Measurements from ENCODE around the gene CENPX.

CENPX gene

DNA sequence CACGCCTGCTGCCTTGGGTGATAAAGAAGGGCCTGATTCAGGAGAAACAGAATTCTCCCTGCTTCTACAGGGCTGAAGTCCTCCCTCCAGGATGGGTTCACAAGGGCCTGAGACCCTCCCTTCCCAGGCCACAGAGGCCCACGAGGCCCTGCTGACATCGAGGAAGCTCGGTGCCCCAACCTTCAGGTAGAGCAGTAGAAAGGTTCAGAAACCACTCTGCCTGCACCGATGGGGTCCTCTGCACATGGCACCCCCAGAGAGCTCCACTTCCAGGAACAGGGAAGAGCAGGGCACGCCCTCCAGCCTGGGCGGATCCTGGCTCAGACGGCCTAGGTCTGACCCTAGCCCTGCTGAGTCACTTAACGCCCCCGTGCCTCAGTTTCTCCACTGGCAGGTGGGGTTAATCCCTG is 773 bp downstream of the CENPX start:
- no peak for FAIRE-seq

DNA sequence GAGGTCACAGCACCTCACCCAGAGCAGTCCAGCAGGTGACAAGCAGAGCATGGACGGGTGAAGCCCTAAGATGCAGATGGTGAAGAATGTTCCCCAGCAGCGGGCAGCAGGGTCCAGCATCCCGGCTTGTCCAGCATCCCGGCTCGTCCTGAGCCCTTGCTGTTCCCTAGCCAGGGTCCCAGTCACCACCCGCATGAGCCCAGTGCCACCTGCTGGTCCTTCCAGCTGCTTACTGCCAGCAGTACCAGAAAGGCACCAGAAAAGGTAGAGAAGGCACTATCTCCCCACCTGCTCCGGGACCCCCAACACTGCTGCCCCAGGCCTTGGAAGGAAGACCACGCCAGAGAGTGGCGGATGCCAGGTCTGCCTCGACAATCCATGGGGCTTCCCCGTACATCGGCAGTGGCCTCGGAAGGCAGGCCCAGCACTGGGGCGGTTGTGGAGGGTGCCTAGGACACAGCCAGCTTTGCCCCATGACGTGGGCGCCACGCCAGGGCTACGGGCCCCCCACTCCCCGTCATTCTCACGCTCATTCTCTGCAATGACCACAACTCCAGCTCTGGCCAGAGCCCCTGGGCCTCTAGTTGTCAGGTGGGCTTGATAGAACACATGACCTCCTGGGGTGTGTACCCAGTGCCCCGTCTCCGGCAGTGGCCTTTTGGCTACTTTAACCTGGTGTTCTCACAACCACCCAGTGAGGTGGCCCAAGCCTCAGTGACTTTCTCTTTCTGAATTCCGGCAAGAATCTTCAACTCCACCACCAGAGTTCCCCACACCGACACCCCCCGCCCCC is 1.4 kb downstream of the CENPX start:
- FAIRE-seq, result no peak

DNA sequence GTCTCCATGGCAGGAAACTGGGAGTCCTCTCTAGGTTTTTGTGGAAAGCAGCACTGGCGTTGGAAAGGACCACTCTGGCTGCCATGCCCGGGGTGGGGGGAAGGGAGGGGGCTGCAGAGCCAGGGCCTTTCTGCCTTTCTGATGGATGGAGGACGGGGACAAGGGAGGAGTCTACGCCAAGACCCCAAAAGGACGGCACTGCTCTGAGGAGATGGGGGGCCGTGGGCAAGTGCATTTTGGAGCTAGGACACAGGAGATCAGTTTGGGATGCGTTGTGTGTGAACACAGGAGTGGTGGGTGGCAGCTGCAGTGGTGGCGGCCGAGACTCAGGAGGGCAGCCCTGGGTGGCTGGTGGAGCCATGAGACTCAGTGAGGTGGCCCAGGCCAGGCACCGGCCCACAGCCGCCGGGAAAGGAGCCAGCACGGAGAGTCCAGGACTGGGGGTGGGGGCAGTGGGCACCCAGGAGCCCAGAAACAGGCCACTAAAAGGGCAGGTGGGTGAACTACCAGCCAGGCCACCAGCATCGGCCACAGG is 2.0 kb downstream of the CENPX start:
- no peak for FAIRE-seq

DNA sequence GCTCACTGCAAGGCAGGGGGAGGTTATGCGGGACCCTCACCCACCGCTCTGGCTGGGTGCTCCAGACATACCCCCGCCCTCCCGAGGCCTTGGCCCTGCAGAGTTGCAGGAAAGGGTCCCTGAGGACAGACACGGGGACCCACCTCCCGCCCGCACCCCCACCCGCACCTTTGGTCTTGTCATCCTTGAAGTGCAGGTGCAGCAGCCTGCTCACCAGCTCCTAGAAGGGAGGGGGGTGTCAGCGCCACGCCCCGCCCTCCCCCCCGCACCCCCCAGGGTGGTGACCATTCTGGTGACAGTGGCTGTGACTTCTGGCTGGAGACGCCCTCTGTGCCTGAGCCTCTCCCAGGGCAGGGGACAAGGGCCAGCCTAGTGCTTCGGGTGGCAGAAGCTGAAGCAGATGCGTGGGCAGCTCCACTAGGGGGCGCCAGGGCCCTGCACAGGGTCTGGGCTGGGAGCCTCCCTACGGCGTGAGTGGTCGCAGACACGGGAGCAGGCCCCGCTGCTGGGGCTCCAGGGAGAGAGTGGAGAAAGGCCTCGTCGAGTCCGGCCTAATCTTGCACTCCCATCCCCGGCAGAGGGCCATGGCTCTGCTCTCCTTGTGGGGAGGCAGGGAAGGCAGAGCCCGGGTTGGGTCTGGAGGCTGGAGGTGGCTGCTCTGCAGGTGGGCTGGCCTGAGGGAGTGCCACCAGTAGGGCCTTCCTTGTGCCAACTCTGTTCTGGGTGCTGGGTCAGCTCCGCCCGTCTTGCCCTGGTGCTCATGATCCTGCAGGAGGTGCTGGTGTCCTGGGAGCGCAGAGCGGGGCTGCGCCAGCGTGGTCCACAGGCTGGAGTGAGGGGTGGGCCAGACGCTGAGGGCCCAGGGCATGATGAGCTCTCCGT is 2.7 kb downstream of the CENPX start:
- no peak for FAIRE-seq

DNA sequence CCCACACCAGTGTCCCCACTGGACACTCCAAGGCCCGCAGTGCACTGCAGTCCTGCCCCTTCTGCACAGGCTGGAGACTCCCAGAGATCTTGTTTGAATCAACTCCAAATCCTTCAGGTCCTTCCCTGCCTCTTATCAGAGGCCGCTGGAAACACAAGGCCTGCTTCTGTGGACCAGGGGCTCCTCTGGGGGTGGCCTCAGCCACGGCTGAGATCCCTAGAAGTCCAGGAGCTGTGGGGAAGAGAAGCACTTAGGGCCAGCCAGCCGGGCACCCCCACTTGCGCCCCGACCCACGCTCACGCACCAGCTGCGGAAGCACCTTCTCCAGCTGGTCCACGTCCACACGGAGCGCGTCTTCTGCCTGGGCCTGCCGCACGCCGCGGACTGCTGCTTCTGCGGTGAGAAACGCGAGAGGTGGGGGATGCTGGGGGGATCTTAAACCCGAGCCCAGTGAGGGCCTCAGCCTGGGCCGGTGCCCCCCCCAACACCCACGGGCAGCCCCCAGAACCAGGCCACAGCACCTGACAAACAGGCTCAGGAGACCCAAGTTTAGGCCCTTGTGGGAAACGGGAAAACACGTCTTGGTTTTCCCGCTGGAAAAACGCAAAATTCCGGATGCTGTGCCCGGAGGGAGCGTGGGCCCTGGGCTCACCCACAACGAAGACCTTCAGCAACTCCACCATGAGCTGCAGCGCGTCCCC is 3.5 kb downstream of the CENPX start:
- no peak for FAIRE-seq

DNA sequence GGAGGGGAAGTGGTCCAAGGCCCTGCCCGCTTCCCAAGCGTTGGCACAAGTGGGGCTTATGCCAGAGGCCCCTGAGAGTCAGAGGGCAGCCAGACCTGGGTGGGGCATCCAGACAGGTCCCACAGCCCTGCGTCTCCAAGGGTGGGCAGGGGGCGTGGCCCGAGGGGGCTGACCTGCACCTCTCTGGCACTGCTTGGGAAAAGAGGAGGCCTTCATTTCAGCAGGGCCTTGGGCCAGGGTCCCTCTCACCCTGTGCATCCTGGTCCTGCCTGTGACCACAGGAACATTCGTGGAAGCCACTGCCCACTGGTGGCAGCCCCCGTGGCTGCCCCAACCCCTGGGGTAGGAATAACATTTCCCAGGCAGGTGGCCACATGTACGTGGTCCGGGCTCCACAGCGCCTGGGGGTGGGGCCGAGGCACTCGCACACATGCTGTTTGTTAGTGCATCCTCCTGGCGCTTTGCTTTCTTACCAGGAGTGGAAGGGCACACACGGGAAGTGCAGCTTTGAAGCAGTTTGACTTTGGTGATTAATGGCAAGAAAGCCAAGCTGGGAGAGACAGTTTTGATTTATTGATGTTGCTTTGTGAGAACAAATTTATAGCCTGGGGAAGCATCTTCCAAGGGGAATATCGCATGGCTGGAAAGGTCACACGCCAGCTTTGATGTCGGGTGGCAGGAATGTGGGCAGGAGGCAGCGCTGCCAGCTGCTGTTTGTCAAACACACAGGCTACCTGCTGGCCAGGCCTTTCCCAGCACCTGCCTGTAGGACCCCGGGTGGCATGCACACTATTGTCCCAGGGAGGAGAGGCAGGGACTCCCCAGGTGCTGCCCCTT is 4.3 kb downstream of the CENPX start:
- no peak for FAIRE-seq

DNA sequence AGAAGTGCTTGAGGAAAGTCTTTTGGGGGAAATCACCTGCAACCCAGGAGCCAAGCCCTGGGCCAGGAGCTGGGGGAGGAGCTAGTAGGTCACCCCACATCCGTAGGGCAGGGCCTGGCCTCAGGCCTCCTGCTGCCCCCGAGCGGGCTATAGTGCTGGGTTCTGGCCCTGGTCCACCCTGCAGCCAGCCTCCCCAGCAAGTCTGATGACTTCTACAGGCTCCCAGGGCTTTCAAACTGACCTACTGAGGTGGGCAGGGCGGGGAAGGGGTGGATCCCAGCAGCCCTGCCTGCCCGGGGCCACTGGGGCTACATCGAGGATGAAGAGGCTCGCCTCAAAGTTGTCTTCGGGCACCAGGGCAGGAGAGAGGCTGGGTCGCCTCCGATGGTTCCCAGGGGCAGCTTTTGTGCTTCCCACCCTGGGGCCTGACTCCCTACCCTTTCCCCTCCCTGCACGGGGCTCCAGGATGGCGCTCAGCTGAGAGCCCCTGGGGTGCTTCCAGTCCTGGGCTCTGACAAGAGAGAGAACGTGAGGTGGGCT is 5.0 kb downstream of the CENPX start:
- no peak for FAIRE-seq

DNA sequence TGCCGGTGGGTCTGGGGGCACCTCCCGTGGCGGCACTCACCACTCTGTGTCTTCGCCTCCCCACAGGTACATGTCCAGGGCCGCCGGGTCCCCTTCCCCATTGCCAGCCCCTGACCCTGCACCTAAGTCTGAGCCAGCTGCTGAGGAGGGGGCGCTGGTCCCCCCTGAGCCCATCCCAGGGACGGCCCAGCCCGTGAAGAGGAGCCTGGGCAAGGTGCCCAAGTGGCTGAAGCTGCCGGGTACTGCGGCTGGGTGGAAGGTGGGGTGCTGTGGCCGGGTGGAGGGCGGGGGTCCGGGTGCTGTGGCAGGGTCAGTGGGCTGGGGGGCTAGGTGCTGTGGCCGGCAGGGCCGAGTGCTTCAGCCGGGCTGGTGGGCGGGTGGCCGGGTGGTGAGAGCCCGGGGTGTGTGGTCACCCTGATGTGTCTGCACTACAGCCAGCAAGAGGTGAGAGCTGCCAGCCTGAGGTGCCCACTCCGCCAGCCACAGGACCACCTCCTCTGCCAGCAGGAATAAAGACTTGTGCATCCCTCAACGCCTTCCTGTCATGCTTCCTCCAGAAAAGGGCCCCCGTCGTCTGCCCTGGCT is 5.7 kb downstream of the CENPX start:
- no peak for FAIRE-seq

DNA sequence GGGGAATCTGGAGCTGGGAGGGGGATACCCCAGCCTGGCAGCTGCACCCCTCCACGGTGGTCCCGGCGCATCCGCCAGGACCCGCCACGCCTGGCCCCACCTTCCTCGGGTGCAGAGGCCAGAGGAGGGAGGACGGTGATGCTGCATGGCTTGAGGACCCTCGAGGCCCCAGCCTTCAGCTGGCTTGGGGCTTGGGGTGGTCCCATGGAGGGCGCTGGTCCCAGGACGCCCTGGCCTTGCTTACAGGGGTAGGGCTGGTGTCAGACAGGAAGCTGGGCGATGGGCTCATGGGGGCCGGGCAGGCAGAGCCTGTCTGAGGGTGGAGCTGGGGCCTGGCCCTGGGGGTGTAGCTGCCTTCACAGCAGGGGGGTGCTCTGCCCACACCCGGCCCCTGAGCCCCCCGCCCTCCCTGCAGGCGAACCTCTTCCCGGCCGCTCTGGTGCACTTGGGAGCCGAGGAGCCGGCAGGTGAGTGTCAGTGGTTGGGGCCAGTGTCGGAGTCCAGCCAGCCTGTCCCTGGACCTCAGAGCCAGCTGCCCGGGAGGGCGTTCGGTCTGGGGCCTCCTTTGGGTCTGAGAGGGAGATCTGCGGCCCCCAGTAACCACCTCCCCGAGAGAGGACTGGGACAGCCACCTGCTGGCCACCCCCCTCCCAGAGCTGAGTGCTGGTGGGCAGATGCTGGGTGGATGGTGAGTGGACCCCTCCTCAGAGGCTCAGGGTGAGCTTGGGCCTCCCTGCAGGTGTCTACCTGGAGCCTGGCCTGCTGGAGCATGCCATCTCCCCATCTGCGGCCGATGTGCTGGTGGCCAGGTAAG is 6.4 kb downstream of the CENPX start:
- FAIRE-seq, result no peak

DNA sequence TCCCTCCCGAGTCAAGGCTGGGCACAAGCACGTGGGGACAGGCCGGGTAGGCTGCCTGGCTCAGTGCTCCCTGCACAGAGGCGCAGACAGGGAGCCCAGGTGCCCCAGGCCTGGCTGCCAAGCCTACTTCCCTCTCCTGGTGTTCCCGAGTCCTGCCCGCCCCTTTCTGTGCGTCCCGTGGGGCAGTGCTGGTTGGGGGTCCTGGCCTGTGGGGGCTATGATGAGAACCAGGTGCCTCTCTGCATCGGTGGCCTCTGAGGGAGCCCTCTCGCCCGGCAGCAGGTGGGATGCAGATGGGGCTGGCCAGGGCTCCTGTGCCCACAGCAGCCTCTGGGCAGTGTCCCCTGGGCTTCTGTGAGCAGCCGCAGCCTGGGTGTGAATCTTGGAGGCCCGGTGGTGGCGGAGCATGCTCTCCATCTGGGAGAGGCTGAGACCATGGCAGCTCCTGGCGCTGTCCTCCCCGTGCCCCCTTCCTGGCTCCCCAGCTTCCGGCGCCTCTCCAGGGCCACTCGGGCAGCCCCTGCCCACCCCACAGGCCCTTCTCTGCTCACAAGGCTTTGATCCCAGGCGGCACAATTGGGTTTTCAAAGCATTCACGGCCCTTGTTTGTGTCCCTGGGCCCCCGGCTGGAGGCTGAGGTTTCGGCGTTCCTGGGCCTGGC is 7.2 kb downstream of the CENPX start:
- FAIRE-seq, result no peak

DNA sequence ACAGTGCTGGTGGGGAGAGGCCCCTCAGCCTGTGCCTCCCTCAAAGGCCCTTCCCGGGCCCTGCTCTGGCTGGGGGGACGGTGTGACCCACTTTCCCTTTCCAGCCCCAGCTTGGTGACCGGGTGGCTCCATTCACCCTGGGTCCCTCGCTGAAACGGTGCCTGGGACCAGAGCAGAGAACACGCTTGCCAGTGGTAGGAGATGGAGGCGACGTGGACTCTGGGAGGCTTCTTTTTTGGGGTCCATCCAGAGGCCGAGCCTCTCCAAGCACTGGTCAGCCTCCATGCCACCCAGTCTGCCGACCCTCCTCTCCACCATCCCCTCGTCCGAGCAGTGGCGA is 7.7 kb downstream of the CENPX start:
- FAIRE-seq, result no peak

DNA sequence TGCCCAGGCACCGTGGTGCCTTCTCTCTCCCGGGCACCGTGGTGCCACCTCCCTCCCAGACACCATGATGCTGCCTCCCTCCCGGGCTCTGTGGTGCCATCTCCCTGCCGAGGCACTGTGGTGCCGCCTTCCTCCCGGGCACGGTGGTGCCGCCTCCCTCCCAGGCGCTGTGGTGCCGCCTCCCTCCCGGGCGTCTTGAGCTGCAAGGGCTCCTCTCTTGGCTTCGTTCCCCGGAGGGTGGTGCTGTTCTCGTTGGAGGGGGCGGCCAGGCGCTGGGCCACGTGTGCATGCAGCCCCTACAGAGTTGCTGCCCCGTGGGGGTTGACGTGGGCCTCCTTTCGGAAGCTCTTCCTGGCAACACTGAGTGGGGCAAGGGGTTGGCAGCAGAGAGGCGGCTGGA is 8.2 kb downstream of the CENPX start:
- FAIRE-seq, result no peak

DNA sequence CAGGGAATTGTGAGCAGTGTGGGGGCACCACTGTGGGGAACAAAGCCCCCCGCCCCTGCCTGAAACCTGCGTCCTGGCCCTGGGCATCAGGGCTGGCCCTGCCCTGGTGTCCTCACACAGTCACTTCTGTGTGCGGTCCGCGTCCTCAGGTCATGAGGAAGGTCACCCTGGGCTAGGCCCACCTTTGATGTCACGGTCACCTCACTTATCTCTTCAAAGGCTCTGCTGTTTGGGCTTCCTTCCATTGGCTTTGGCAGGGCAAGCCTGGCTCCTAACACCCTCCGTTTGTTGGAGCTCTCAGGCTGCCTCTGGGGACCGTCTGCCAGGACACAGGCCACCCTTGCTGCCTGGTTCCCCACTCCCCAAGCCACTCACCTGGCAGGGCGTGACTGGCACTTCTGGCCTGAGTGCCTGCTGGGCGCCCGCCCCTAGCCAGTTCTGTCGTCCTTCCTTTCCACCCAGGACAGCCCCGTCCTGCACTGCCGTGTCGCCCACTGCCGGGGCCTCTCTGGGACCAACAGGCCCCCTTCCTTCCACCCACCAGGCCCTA is 8.8 kb downstream of the CENPX start:
- FAIRE-seq, result no peak

DNA sequence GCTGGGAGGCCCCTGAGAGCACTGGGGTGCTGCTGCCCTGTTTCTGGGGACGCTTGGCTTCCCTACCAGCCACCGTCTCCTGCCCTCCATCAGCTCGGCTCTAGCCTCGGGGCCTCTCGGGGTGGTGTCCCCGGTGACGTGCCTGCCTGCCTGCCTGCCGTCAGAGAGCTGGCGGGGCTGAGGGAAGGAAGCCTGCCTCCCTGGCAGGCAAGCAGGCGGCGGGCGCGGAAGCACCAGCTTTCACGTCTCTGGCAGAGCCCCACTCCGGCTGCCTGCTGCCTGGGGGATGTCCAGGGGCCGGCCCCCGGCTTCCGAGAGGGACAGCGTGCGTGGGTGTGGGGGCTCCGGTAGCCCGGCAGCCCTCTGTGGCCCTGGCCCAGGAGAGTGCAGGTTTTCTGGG is 9.3 kb downstream of the CENPX start:
- no peak for FAIRE-seq

DNA sequence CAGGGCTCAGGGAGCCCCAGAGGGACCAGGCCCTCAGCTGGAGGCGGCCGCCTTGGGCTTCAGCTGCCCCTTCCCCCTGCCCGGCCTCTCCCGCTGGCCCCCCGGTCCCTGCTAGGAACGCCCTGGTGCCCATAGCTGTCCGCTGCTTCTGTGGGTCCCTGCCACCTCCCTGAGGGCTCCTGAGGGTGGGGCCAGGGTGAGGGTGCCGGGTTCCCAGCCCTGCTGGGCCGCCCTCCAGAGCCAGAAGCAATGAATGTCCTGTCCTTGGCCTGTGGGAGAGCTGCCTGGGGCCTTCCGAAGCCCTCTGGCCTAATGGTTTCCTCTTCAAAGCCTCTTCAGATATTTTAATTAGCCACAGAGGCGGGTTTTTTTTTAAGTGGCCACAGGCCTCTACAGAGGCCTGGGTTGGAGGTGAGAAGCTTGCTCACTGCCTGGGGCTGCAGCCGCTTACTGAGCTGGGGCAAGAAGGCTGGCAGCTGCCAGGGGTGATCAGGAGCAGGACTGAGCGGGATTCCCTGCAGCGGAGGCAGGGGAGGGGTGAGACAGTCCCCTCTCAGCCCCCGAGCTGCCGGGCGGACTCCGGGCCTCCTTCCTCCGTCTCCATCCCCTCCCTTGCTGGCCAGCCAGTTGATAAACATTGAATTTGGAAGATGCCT is 9.9 kb downstream of the CENPX start:
- FAIRE-seq, result no peak

DNA sequence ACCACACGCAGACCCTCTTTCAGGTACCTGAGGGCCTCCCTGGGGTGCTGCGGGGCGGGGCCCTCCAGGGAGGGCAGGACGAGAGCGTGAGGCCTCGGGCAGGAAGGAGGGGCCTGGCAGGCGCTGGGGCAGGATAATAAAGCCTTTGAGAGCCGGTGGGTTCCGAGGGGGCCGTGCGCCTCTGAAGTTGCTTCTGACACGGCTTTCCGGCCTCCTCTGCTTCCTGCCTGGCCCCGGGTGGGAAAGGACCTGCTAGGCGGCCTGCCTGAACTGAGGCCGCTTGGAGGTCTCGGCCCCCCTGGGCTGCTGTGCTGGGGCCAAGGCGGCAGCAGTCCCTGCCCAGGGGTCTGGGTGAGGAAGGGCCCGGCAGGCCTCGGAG is 10.4 kb downstream of the CENPX start:
- no peak for FAIRE-seq

DNA sequence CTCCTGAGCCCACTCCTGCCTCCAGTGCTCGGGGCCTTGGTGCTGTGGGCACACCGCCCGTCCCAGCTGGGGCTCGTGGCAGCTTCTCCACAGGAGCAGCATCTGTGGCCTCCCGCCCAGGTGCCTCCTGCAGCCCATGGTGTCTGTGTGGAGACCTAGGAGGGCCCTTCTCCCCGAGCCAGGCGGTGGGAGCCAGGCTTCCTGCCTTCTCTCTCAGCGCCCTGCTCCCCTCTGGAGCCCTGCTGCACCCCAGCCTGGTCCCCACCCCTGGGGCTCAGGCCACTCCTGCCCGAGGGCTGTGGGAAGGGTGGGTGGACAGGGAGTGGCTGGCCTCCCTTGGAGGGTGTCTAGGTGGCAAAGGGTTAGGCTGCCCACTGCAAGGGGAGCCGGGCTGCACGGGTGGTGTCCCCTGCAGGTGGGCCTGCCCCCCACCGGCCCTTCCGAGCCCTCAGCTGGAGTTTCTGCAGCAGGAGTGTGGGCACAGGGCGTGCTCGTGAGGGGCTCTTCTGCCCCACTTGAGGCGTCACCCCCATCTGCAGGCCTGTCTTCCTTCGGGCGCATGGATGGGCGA is 11.0 kb downstream of the CENPX start:
- FAIRE-seq, result no peak

DNA sequence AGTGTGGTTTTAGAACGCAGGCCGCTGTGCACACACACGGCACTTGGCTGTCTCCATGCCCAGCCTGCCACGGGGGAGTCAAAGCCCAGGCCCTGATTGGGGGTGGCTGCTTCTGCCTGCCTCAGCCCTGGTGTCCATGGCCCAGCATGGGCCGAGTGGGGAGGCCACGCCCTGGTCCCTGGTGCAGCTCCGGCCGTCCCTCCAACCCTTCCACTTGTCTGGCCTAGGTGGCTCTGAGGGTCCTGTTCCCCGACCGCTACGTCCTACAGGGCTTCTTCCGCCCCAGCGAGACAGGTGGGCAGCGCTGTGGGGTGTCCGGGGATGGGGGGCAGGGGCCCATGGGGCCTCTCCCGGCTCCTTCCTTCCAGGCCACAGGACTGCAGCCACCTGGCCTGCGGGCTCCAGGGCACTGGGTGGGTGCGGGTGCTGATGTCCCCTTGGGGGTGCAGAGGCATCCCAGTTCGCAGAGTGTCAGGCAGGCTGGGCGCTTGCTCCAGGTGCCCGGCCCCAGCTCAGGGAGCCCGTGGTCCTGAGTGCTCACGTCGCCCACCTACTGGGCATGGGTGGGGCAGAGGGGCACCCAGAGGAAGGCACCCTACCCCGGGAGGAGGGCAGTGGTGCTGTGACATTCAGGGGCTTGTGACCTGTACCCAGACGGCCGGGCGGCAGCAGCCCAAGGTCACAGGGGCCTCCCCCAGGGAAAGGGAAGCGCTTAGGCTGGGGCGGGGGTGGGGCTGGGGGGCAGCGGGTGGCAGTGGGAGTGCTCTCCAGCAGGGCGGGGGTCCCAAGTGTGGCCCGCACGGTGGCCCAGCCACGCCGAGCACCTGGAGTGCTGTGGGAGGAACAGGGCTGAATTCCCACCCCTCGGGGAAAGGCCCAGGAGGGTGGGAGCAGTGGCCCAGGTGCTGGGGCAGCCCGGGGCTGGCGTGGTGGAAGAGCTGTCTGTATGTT is 11.8 kb downstream of the CENPX start:
- FAIRE-seq, result no peak

All from colon (tissue), 2 donors.